ENCODE data around the gene IKBKE. TPM values are rescaled to one million over a fixed set of nuclear protein-coding genes. Genes with fewer than 3 reads are reported as not detected.
A peak's percentile ranks its signal among the peaks of the same experiment; 100 is the strongest.

Gene IKBKE
- total and polyA plus RNA-seq, 2 of the 8 experiments (the other 6 are each of a cell fraction or from before 2014, with no cell fraction given), result 8.6 to 12.0 TPM

DNA sequence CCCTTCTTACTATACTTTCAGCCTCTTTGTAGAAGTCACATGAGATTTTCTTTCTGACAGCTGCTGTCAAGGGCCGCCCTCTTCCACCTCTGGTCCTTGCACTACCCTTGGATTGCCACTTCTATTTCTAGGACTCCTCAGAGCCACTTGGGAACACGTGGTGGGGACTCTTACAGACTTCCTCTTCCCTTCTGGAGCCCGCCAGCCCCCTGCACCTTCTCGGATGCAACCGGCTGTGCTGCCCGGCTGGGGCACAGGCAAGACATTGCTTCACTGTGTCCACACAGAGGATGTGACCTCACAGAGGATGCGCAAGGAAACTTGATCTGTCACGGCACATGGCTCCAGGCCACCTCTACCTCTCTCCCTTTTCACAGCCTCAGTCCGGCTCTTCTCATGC lies 2.4 kb upstream of the IKBKE start:
- Histone ChIP-seq H3K18ac (ENCODE audit: extremely low read depth, low read length) (0 out of 2 replicates have a peak overlapping the region, but pooled peaks have one; percentile 22), H2BK5ac (ENCODE audit: low read depth, low read length) (no peak overlapping the region), H3K36me3 (ENCODE audit: control insufficient read depth in 2 of 4, insufficient read depth in 4 of 4, low read length in 3 of 4) (no peaks in the 10 kb centered on the region; a peak in 1 of 8 replicates), H4K91ac (replicated peaks; ENCODE audit: insufficient read length, low read length) (no peak overlapping the region), H3K27me3 (replicated peaks in 1 of 4; ENCODE audit: control insufficient read depth in 3 of 4, extremely low read depth in 1 of 4, insufficient read depth in 3 of 4, low read length in 3 of 4) (peaks cover 0 to 3% (median 0%) of the 10 kb centered on the region in 4 experiments; a peak in 2 of 7 replicates), H3K4ac (replicated peaks; ENCODE audit: insufficient read length, low read depth, low read length) (no peak overlapping the region), H2AFZ (ENCODE audit: low read length) (no peak overlapping the region), H2AK5ac (ENCODE audit: low read depth, low read length) (no peak overlapping the region), H4K5ac (ENCODE audit: insufficient read length, low read depth, low read length) (no peak overlapping the region), H4K8ac (ENCODE audit: extremely low read depth, insufficient read depth, low read length) (no peak overlapping the region), H2BK12ac (ENCODE audit: low read depth, low read length) (0 out of 2 replicates have a peak overlapping the region, but pooled peaks have one; percentile 89), H2BK15ac (ENCODE audit: low read length) (peak overlapping the region; percentile 83), H3K9ac (replicated peaks in 1 of 4; ENCODE audit: extremely low read depth in 1 of 4, low read depth in 3 of 4, low read length in 3 of 4) (no peak overlapping the region), H2BK120ac (replicated peaks; ENCODE audit: low read depth, low read length) (no peak overlapping the region), H3K23ac (ENCODE audit: insufficient read length) (no peak overlapping the region), H3K4me2 (ENCODE audit: insufficient read depth in 1 of 2, low read depth in 2 of 2, low read length in 2 of 2) (no peak overlapping the region), H3K9me3 (ENCODE audit: insufficient read depth in 2 of 2, low read depth in 1 of 2, low read length in 1 of 2) (no peaks in the 10 kb centered on the region), H3K56ac (replicated peaks; ENCODE audit: insufficient read length, low read depth, low read length) (no peak overlapping the region), H3K79me1 (ENCODE audit: low read depth, low read length) (no peaks in the 10 kb centered on the region; the same call in 1 of the 2 replicates), H3K79me2 (ENCODE audit: control insufficient read depth in 1 of 2, insufficient read depth in 2 of 2, low read length in 2 of 2) (no peaks in the 10 kb centered on the region), H3K14ac (ENCODE audit: insufficient read length) (no peak overlapping the region), H3K4me3 (ENCODE audit: extremely low read depth in 1 of 4, insufficient read depth in 2 of 4, low read depth in 3 of 4, low read length in 4 of 4) (no peak overlapping the region), H3K4me1 (replicated peaks in 1 of 4; ENCODE audit: control insufficient read depth in 3 of 4, insufficient read depth in 4 of 4, low read length in 3 of 4) (peaks cover 3 to 36% (median 22%) of the 10 kb centered on the region in 4 experiments), H4K20me1 (replicated peaks in 1 of 2; ENCODE audit: control insufficient read depth in 1 of 2, insufficient read depth in 2 of 2, low read length in 2 of 2) (no peaks in the 10 kb centered on the region), H3K27ac (ENCODE audit: low read depth, low read length) (no peak overlapping the region), H3K23me2 (ENCODE audit: low read depth, low read length) (peaks cover 9% of the 10 kb centered on the region; the same call in 1 of the 2 replicates), H2BK20ac (ENCODE audit: low read length) (no peak overlapping the region)
- FAIRE-seq, result no peak
- WGBS, 2 experiments (ENCODE audit: extremely low coverage in 1 of 2, insufficient coverage in 1 of 2, insufficient read length in 1 of 2, insufficient replicate concordance in 2 of 2, low coverage in 1 of 2, low lambda C conversion rate in 2 of 2, missing lambda C conversion rate in 1 of 2), result 81% methylated on average over 9 of the region's 9 CpGs; no CpG with 5 or more reads in 1 of the 2 experiments
- DNase-seq (ENCODE audit: low read depth in 1 of 2, low spot score in 2 of 2), result no peak
- ChIA-PET CTCF (ENCODE audit: partially characterized antibody) (interaction anchor here (0.8 to 1.7 kb wide), 6 partner anchors 10 to 433 kb away, joined by 3 to 11 read pairs (median 5); no protein-coding TSS in a partner anchor), POLR2A (ENCODE audit: partially characterized antibody) (interaction anchor here (1.0 kb wide), 1 partner anchor 13 kb away, joined by 4 read pairs; no protein-coding TSS in a partner anchor)
- TF ChIP-seq, protein P1, sequence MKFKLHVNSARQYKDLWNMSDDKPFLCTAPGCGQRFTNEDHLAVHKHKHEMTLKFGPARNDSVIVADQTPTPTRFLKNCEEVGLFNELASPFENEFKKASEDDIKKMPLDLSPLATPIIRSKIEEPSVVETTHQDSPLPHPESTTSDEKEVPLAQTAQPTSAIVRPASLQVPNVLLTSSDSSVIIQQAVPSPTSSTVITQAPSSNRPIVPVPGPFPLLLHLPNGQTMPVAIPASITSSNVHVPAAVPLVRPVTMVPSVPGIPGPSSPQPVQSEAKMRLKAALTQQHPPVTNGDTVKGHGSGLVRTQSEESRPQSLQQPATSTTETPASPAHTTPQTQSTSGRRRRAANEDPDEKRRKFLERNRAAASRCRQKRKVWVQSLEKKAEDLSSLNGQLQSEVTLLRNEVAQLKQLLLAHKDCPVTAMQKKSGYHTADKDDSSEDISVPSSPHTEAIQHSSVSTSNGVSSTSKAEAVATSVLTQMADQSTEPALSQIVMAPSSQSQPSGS (IDR thresholded peaks at IDR 0.05; ENCODE audit: low read length), result no peak
- TF ChIP-seq ASH2L (IDR thresholded peaks at IDR 0.05; ENCODE audit: low read length) (no peak), TBP (IDR thresholded peaks at IDR 0.05; ENCODE audit: low read depth, low read length) (no peak), CTBP2 (IDR thresholded peaks at IDR 0.05; ENCODE audit: borderline replicate concordance, insufficient read depth, insufficient read length, low read length) (no peak), SP4 (IDR thresholded peaks at IDR 0.05; ENCODE audit: low read length) (no peak), CBX5 (IDR thresholded peaks at IDR 0.05; ENCODE audit: low read depth, low read length) (no peak)
- TF ChIP-seq, protein P2, sequence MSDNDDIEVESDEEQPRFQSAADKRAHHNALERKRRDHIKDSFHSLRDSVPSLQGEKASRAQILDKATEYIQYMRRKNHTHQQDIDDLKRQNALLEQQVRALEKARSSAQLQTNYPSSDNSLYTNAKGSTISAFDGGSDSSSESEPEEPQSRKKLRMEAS (IDR thresholded peaks at IDR 0.05), result peak; percentile 27; the same call in 1 of the 2 replicates

Measured in H1 (cell line).